DMS153 (cell line): ENCODE data around the gene PML.
"Not testable (repeated sequence)": the region's sequence is repeated elsewhere in the genome, so short reads cannot be mapped to it uniquely, and the experiment has no call there.

ENCODE experiments used
- DNase-seq: peaks from one replicate; lab custom pipeline; 2025; lab: John Stamatoyannopoulos, UW

The PML gene

GRCh38 chr15:74040109-74040850 is 45.8 kb downstream of the PML start:
- no peak for DNase-seq

- no peak for DNase-seq
These were observed 46.8 kb downstream of the PML start for GRCh38 chr15:74041311-74041756.

- DNase-seq: no peak
These were observed 47.4 kb downstream of the PML start for GRCh38 chr15:74041777-74042435.

DNA sequence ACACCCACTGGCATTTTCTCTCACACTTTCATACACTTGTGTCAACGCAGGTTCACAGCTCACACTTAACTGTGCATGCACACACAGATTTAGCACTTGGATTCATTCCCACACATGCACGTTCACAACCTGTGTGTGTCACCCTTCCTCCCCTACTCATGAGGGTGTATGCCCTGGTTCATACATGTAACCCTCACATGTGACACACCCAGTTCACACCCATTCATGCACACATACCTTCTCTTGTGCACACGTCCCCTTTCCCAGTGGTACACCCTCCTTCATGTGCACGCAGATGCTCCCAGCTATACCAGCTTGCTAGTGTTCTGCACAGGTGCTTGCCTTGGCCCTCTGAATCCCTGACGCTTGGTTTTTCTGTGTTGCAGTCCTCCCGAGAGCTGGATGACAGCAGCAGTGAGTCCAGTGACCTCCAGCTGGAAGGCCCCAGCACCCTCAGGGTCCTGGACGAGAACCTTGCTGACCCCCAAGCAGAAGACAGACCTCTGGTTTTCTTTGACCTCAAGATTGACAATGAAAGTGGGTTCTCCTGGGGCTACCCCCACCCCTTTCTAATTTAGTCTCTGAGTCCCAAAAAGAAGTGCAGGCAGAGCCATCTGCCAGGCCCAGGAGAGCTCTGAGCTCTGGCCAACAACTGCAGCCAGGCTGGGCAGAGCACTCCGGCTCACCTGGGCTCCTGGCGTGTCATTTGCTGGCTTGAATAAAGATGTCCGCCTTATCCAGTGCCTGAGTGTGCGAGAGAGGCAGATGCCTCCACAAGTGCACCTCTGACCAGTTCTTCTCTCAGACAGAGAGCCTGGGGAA is 48.3 kb downstream of the PML start:
- no peak for DNase-seq

- DNase-seq: no peak
These were observed 49.1 kb downstream of the PML start for GRCh38 chr15:74043425-74044266.

DNA sequence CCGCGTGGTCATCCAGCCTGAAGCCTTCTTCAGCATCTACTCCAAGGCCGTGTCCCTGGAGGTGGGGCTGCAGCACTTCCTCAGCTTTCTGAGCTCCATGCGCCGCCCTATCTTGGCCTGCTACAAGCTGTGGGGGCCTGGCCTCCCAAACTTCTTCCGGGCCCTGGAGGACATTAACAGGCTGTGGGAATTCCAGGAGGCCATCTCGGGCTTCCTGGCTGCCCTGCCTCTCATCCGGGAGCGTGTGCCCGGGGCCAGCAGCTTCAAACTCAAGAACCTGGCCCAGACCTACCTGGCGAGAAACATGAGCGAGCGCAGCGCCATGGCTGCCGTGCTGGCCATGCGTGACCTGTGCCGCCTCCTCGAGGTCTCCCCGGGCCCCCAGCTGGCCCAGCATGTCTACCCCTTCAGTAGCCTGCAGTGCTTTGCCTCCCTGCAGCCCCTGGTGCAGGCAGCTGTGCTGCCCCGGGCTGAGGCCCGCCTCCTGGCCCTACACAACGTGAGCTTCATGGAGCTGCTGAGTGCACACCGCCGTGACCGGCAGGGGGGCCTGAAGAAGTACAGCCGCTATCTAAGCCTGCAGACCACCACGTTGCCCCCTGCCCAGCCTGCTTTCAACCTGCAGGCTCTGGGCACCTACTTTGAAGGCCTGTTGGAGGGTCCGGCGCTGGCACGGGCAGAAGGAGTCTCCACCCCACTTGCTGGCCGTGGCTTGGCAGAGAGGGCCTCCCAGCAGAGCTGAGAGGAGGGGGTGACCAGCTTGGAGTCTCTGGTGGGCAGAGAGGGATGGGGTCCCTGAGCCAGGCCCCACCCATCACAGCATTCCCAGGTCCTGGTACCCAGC is 50.0 kb downstream of the PML start:
- no peak for DNase-seq

DNA sequence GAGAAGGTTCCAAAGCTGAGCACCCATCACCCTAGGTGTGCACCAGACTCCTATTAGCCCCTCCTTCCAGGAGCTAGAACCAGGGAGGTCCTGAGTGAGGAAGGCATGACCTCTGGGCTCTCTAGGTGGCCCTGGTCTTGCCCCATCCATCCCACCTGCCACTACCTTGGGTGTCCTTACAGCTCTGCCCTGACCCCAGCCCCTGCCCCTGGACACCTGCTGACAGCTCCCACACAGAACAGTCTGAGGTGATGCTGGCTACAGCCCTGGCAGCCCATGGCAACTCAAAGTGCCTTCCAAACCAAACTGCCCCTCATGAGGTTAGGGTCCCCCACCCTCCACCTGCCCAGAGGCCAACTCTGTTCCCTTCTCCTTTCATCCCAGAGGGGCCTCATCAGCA is 50.7 kb downstream of the PML start:
- no peak for DNase-seq

DNA sequence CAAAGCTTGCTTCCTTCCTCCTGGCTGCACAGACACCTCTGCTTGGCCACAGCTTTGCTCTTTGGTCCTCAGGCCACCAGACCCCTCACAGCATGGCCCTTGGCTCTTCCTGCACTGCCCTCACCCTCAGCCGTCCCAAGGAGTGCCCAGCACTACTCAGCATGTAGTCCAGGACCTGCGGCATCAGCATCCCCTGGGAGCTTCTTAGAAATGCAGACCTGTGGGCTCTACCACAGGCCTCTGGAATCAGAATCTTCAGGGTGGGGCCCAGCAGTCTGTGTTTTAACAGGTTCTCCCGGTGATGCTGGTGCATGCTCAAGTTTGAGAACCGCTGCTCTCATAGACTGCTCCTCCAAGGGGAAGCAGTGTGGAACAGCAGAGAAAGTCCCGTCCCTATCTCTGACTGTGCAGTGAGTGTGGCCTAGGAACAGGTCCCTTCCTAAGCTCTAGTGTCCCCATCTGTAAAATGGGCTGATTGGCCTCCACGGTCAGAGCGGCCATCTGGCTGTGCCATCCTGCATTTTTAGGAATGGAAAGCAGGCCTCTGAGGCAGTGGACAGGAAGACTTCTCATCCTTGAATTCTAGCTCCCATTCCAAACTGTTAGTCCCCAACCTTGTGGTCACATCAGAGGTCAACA is 51.2 kb downstream of the PML start:
- no peak for DNase-seq

- no peak for DNase-seq
These were observed 51.8 kb downstream of the PML start for GRCh38 chr15:74046275-74046674.

DNA sequence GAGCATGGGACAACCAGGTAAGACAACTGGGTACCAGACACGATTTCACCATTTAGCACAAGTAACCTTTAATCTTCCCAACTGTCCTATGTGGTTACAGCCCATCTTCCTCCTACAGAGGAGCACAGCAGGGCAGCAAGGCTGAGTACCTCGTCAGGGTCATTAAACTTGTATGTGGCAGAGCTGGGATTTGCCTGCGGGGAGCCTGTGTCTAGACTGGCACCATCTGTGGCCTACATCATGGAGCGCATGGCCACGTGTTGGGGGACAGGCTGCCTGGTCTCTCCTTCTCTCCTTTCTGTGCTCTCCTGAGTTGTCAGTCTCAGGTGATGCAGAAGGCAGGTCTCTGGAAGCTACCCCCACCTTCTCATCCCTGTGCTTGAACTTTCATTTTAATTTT is 55.6 kb downstream of the PML start:
- no peak for DNase-seq

- no peak for DNase-seq
These were observed 56.2 kb downstream of the PML start for GRCh38 chr15:74050556-74051234.

DNA sequence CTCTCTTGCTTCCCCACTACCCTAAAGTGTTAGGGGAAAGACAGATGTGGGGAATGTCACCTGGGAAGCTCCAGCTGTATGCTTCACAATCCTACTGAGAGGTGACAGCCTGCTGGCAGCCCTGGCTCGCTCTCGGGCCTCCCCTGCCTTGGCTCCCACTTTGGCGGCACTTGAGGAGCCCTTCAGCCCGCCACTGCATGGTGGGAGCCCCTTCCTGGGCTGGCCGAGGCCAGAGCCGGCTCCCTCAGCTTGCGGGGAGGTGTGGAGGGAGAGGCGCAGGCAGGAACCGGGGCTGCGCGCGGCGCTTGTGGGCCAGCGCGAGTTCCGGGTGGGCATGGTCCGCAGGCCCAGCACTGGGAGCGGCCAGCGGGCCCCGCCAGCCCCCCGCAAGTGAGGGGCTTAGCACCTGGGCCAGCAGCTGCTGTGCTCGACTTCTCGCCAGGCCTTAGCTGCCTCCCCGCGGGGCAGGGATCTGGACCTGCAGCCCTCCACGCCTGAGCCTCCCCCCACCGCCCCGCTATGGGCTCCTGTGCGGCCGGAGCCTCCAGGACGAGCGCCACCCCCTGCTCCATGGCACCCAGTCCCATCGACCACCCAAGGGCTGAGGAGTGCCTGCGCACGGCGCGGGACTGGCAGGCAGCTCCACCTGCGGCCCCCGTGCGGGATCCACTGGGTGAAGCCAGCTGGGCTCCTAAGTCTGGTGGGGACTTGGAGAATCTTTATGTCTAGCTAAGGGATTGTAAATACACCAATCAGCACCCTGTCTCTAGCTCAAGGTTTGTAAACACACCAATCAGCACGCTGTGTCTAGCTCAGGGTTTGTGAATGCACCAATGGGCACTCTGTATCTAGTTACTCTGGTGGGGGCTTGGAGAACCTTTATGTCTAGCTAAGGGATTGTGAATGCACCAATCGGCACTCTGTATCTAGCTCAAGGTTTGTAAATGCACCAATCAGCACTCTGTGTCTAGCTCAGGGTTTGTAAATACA is 58.0 kb downstream of the PML start:
- not testable (repeated sequence) for DNase-seq

DNA sequence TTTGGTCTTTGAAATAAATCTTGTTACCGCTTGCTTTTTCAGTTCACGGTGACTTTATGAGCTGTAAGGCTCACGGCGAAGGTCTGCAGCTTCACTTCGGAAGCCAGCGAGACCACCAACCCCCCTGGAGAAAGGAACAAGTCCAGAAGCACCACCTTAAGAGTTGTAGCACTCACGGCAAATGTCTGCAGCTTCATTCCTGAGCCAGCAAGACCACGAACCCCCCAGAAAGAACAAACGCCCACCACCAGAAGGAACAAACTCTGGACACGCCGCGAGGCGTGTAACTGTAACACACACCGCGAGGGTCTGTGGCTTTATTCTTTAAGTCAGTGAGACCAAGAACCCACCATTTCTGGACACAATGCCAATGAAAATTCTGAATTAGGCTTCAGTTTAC is 59.0 kb downstream of the PML start:
- no peak for DNase-seq

- DNase-seq: no peak
These were observed 59.5 kb downstream of the PML start for GRCh38 chr15:74053941-74054529.

DNA sequence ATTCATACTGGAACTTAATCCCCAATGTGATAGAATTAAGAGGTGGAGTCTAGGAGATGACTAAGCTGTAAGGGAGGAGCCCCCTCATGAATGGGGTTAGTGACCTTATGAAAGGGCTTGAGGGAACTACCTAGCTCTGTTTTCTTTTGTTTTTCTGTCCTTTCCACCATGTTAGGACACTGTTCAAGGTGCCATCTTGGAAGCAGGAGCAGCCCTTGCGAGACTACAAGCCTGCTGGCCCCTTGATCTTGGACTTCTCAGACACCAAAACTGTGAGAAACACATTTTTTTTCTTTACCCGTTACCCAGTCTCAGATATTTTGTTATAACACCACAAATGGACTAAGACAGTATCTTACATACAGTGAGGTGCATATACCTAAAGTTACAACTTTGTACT is 61.3 kb downstream of the PML start:
- no peak for DNase-seq

GRCh38 chr15:74056330-74056729 is 61.8 kb downstream of the PML start:
- not testable (repeated sequence) for DNase-seq

- not testable (repeated sequence) for DNase-seq
These were observed 64.7 kb downstream of the PML start for GRCh38 chr15:74059050-74059833.
